ENCODE results near the gene AGBL4.

AGBL4 gene

GRCh38 chr1:49171941-49172593 is 851.7 kb downstream of the AGBL4 start:
- DNase-seq, result no peak

- no peak for DNase-seq
Measured at GRCh38 chr1:49166031-49166430, 857.7 kb downstream of the AGBL4 start.

- no peak for DNase-seq
Measured at GRCh38 chr1:49163031-49163430, 860.7 kb downstream of the AGBL4 start.

- no peak for DNase-seq
Measured at GRCh38 chr1:49160677-49161076, 863.1 kb downstream of the AGBL4 start.

- no peak for DNase-seq
Measured at GRCh38 chr1:49136738-49137251, 887.0 kb downstream of the AGBL4 start.

GRCh38 chr1:49125746-49126145 is 898.0 kb downstream of the AGBL4 start:
- DNase-seq, result no peak

GRCh38 chr1:49111931-49112330 is 911.8 kb downstream of the AGBL4 start:
- DNase-seq, result no peak

GRCh38 chr1:49106445-49106844 is 917.3 kb downstream of the AGBL4 start:
- no peak for DNase-seq

- no peak for DNase-seq
Measured at GRCh38 chr1:49104575-49104974, 919.2 kb downstream of the AGBL4 start.

GRCh38 chr1:49102752-49103151 is 921.0 kb downstream of the AGBL4 start:
- DNase-seq, result peak in 1 of 5 experiments; percentile 76

GRCh38 chr1:49098866-49099265 is 924.9 kb downstream of the AGBL4 start:
- no peak for DNase-seq

- DNase-seq, result no peak
Measured at GRCh38 chr1:49086327-49086726, 937.4 kb downstream of the AGBL4 start.

GRCh38 chr1:49085079-49085478 is 938.7 kb downstream of the AGBL4 start:
- DNase-seq, result no peak

- DNase-seq, result no peak
Measured at GRCh38 chr1:49060766-49061165, 963.0 kb downstream of the AGBL4 start.

- no peak for DNase-seq
Measured at GRCh38 chr1:49059087-49059486, 964.7 kb downstream of the AGBL4 start.

GRCh38 chr1:49052102-49052501 is 971.7 kb downstream of the AGBL4 start:
- DNase-seq, result no peak

- no peak for DNase-seq
Measured at GRCh38 chr1:49051647-49052046, 972.1 kb downstream of the AGBL4 start.

- DNase-seq, result no peak
Measured at GRCh38 chr1:49050041-49050440, 973.7 kb downstream of the AGBL4 start.

- no peak for DNase-seq
Measured at GRCh38 chr1:49048188-49048587, 975.6 kb downstream of the AGBL4 start.

GRCh38 chr1:49046305-49046704 is 977.4 kb downstream of the AGBL4 start:
- DNase-seq, result no peak

- no peak for DNase-seq
Measured at GRCh38 chr1:49045371-49045770, 978.4 kb downstream of the AGBL4 start.

- no peak for DNase-seq
Measured at GRCh38 chr1:49036700-49037099, 987.1 kb downstream of the AGBL4 start.

- DNase-seq, result no peak
Measured at GRCh38 chr1:49028396-49028795, 995.4 kb downstream of the AGBL4 start.

GRCh38 chr1:49026230-49026811 is 997.4 kb downstream of the AGBL4 start:
- DNase-seq, result no peak
